Ecto neural progenitor cell (in vitro differentiated cells): ENCODE data around the gene PCDH15.

Source experiments
- DNase-seq: peaks from one replicate; pipeline ENCODE4 v3.0.0-alpha.2; 2018; ENCODE audit warnings: low spot score

The PCDH15 gene

DNA sequence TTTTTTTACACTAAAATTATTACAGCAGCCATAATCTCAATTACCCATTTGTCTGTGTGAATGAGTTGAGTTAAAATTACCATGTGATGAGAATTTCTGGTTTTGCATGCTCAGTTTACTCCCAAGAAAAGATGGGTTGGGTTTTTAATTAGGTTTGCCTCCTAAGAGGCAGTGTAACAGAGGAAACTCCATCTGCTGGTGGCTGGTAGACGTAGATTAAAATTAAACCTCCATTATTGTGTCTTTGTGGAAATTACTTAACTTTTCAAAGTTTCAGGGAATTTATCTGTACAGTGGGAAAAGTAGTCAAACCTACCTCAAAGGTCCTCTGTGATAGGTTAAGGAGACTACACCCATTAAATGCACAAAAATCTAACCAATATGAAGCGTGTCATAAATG, 954.2 kb downstream of the PCDH15 start:
- no peak for DNase-seq

DNA sequence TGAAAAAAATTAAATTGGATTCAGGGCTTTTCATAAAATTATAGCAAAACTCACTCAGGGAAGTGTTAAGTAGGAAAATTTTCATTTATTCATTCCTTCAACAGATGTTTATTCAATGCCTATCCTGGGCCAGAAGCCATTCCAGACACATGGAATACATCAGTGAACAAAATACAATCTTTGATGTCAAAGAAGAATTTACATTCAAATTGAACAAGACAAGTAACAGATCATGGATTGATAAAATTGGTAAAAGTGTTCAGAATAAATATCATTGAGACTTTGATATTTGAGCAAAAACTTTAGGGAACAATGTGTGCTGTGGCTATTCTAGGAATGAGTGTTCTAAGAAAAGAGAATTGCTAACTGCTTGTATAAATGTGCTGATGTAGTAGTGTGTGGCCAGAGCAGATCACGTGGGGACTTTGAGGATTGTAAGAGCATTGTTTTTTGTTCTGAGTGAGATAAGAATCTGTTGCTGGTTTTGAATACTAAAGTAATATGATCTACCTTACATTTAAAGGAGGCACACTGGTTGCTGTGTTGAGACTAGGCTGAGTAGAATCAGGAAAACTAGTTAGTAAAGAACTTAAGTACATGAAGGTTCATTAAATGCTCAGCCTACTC, 957.2 kb downstream of the PCDH15 start:
- no peak for DNase-seq

- no peak for DNase-seq
These were observed 959.4 kb downstream of the PCDH15 start for GRCh38 chr10:53841483-53842145.

GRCh38 chr10:53840653-53841052, 960.4 kb downstream of the PCDH15 start:
- no peak for DNase-seq

DNA sequence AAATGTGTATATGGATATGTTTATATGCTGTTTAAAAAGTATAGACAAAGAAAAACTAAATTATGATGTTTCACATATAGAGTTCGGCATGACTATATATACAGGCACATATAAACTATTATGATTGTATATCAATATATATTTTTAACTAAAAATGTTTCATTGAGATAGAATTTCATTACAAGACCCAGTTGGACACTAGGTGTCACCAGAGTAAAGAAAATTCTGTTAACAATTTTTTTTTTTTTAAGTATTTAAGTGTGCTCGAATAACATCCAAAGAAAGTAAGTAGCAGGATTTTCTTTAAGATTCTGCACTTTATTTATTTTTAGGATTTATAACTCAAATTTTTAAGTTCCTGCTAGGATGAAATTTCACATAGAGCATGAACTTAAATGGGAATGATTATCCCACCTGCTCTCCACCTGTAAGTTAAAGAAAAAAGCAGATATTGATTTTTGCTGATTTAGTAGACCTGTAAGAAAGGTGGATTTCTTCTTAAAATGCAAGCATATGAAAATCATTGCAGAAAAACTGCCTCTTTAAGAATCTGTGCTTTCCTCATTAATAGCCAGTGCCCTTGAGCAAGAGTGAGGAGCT, 961.5 kb downstream of the PCDH15 start:
- DNase-seq, result no peak

GRCh38 chr10:53836638-53837037, 964.4 kb downstream of the PCDH15 start:
- DNase-seq, result no peak

GRCh38 chr10:53833908-53834307, 967.1 kb downstream of the PCDH15 start:
- DNase-seq, result no peak

DNA sequence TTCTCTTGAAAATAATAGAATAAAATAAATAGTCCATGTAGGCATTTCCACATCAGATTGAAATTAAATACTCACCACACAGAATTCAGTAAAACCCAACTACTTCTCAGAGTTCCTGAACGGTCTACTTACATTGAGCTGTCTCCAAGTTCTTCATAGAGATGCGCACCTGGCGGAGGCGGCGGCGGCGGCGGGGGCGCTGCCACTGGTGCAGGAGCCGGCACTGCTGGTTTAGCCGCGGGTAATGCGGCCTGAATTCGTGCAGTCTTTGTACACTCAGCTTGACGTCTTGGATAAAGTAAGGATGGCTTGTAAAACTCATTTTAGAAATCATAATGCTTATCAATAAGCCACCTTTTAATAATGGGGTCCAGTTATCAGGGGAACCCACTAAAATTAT, 973.8 kb downstream of the PCDH15 start:
- DNase-seq, result no peak

DNA sequence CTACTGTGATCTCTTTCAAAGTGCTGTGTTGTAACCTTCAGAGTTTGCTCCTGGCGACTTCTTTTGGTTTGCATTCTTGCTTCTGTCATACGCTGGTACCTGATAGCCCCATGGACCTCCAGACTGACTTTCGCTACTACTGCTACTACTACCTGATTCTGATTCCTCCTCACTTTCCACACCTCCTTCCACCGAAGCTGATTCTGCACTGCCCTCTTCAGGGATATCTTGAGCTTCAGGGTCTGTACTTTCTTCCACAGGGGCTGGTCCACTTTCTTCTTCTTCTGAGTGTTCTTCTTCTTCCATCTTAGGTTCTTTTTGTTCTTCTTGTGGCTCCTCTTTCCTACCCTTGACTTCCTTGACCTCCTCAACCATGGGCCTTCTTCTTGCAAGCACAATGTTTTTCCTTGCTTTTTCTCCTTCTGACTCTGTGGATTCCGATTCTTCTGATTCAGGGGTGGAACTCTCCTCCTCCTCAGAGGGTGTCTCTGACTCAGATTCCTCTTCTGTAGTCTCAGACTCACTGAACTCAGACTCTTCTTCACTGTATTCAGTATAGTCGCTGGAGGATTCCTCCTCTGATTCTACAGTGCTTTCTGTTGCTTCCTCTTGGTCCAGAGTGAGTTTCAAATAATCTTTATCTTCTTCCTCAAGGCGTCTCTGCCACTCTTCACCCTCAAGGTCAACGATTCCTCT, 992.2 kb downstream of the PCDH15 start:
- no peak for DNase-seq

DNA sequence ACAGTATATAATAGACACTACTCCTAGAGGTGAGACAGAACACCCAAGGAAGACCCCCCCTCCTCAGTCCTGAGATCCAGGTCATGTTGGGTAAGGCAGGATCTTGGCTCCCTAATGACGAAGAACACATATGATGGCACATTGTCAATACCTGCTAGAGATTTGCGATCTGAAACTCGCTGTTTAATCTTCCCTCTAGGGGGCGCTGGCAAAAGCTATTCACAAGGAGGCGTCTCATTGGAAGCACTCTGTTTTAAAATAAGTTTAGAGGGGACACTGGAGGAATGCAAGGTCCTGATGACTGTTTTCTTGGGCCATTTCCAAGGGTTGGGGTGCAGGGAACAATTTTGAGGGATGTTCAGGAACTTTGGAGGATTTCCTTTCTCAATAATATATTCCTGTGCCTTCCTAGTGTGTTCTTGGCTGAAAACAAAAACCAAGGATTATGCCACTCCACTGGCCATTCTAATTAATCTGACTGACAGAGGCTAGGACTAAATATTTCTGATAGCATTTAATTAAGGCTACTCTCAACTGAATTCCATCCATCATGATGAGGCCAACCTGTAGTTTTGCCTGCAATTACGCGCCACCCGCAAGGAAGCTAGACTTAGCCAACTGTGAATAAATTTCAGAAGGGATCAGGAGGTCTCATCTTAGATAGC, 1014.7 kb downstream of the PCDH15 start:
- DNase-seq, result no peak

GRCh38 chr10:53771701-53772100, 1029.3 kb downstream of the PCDH15 start:
- DNase-seq, result no peak

- DNase-seq, result no peak
These were observed 1030.1 kb downstream of the PCDH15 start for GRCh38 chr10:53770903-53771302.

DNA sequence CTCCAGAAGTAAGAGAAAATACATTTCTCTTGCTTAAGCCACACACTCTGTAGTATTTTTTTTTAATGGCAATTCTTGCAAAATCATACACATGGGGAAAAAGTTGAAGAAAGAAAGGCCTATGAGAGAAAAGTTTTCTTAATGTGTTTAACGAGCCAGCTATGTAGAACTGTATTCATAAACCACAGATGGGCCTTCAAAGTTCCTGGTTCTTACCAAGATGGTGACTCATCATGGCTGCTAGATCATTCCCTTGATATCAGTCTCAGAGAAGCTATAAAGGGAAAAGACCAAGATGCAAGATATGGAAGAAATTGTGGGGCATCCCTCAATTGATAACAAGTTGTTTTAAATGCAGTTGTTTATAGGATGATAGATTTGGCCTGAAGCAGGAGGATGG, 1035.7 kb downstream of the PCDH15 start:
- no peak for DNase-seq

DNA sequence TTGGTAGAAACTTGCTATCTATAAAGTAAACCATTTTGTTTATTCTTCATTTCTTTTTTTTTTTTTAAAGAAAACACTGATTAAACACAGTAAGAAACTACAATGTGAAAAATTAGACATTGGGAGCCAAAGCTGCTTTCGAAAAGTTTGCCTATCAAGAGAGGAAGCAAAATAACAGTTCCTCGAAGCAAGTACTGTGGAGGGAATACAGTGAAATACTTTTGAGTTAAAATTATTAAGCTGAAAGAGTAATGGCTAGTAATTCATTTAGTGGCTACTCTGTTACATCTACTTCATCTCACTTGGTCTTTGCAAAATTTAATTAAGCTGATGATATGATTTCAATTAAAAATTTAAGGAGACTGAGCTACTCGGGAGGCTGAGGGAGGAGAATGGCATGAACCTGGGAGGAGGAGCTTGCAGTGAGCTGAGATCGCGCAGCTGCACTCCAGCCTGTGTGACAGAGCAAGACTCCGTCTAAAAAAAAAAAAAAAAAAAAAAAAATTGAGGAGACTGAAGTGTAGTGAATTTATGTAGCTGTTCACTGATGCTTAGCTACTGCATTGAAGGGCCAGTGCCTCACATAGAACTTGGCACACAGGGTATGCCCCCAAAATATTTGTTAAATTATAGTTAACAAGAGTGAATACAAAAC, 1046.3 kb downstream of the PCDH15 start:
- DNase-seq, result no peak
